GM23338 (cell line): Measurements from ENCODE around the gene WNT7A.

Experiments
- CREB1 ChIP-seq: fragments of 250-450 bp; sonication (Bioruptor Pico); IDR thresholded peaks from 2 replicates; pipeline ENCODE4 v1.5.0; 2020; ENCODE audit warnings: low read depth, mild to moderate bottlenecking, moderate library complexity
- CTCF ChIP-seq, 2 experiments: fragments of 200-600 bp in 1 of 2; sonication (generic) in 1 of 2; conservative IDR thresholded peaks; 2 replicates each; pipeline versions ENCODE4 v1.5.1 to v1.6.1; 2016 to 2017; ENCODE audit warnings: antibody characterized with exemption in 2 of 2, low read depth in 2 of 2, mild to moderate bottlenecking in 2 of 2, moderate library complexity in 1 of 2
- EZH2 ChIP-seq: fragments of 200-600 bp; sonication (generic); IDR thresholded peaks from one replicate; pipeline ENCODE4 v1.8.0; 2017; ENCODE audit warnings: antibody characterized with exemption, mild to moderate bottlenecking, low read depth; ENCODE audit not compliant: unreplicated experiment
- EZH2phosphoT487 ChIP-seq: fragments of 200-600 bp; sonication (generic); IDR thresholded peaks from one replicate; pipeline ENCODE4 v1.8.1; 2018; ENCODE audit warnings: antibody characterized with exemption; ENCODE audit not compliant: unreplicated experiment
- JUNB ChIP-seq: IDR thresholded peaks from one replicate; pipeline ENCODE4 v1.6.1; 2016; ENCODE audit warnings: antibody characterized with exemption; ENCODE audit not compliant: unreplicated experiment
- NANOG ChIP-seq: IDR thresholded peaks from 2 replicates; pipeline ENCODE4 v1.6.1; 2016; ENCODE audit warnings: antibody characterized with exemption, borderline replicate concordance
- POLR2AphosphoS5 ChIP-seq: IDR thresholded peaks from 2 replicates; pipeline ENCODE4 v1.6.1; 2016; ENCODE audit warnings: antibody characterized with exemption, low read depth
- REST ChIP-seq: IDR thresholded peaks from one replicate; pipeline ENCODE4 v1.6.1; 2018; ENCODE audit warnings: antibody characterized with exemption; ENCODE audit not compliant: unreplicated experiment
- STAT1 ChIP-seq: IDR thresholded peaks from one replicate; pipeline ENCODE4 v1.6.1; 2016; ENCODE audit warnings: antibody characterized with exemption; ENCODE audit not compliant: unreplicated experiment
- ZNF114 ChIP-seq: fragments of 250-450 bp; sonication (Bioruptor Pico); IDR thresholded peaks from 2 replicates; pipeline ENCODE4 v1.5.0; 2020; ENCODE audit warnings: mild to moderate bottlenecking, moderate library complexity
- ZNF331 ChIP-seq: fragments of 250-450 bp; sonication (Bioruptor Pico); IDR thresholded peaks from 2 replicates; pipeline ENCODE4 v1.5.0; 2020; ENCODE audit warnings: low read depth, mild to moderate bottlenecking, moderate library complexity

DNA sequence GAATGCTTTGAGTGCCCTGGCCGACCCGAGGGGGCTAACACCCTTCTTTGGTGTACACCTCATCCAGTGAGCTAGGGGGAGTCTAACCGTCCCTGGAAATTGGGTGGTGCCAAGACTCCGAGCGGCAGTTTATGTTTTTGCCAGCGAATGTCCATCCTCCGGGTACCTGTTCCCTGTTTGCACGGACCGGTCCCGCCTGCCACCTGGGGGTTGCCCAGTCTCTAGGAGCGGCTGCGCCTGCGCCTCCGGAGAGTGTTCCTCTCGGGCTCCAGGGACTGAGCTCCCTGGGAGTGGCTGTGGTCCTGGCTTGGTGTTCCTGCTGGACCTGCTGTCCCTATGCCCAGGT lies 913 bp upstream of the WNT7A start:
- 0 out of 4 replicates have a peak, but pooled peaks of 1 of the 2 experiments have one; percentile 35 for TF ChIP-seq CTCF (conservative IDR thresholded peaks at IDR 0.05; ENCODE audit: low read depth in 2 of 2)
- TF ChIP-seq EZH2, result no peak
- TF ChIP-seq CREB1 (CRISPR knock-in tag), result no peak
- no peak for TF ChIP-seq EZH2phosphoT487
- TF ChIP-seq NANOG, result no peak
- no peak for TF ChIP-seq POLR2AphosphoS5
- TF ChIP-seq ZNF331 (CRISPR knock-in tag), result no peak
- TF ChIP-seq ZNF114 (CRISPR knock-in tag), result no peak
- no peak for TF ChIP-seq STAT1
- TF ChIP-seq JUNB, result no peak
- TF ChIP-seq REST, result no peak
